Measurements from ENCODE around the gene HECTD3.
"Not testable (repeated sequence)": the region's sequence is repeated elsewhere in the genome, so short reads cannot be mapped to it uniquely, and the experiment has no call there.

HECTD3 gene

DNA sequence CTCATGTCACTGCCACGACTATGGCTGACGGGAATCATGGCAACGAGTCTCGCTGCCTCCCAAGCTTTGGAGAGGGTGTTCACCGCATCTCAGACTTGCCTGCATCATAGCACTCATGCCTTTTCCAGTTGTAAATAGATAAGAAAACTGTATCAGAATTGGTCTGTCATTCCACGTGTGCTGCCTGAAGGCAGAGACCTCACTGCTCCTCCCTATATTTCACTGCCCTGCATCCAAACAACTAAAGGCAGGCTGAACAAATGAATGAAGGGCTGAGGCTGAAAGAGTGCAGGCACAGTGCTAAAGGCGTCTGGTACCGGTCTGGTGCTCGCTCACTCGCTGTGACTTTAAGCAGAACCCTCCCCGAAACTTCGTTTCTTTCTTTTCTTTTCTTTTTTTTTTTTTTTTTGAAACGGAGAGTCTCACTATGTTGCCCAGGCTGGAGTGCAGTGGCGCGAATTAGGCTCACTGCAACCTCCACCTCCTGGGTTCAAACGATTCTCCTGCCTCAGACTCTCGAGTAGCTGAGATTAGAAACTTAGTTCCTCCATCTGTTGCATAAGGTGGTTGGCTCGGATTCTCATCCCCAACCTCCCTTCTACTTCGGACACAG, 25.3 kb downstream of the HECTD3 start:
- no peak for DNase-seq

DNA sequence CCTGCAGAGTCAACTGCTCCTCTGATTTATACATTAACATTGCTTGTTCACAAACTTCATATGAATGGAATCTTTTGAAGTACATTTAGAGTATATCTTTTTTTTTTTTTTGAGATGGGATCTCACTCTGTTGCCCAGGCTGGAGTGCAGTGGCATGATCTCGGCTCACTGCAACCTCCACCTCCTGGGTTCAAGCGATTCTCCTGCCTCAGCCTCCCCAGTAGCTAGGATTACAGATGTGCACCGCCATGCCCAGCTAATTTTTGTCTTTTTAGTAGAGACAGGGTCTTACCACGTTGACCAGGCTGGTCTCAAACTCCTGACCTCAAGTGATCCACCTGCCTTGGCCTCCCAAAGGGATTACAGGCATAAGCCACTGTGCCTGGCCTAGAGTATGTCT, 33.8 kb downstream of the HECTD3 start:
- not testable (repeated sequence) for DNase-seq

DNA sequence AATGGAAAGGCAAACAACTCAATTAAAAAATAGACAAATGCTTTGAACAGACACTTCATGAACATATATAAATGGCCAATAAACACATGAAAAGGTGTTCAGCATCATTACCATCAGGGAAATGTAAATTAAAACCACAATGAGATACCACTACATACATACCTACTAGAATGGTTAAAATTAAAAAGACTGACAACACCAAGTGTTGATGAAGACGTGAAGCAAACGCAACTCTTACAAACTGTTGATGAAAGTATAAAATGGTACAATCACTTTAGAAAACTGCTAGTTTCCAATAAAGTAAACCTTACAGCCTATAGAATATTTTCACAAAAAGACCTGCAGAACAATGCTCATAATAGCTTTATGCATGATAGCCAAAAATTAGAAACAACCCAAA, 34.9 kb downstream of the HECTD3 start:
- DNase-seq = no peak

DNA sequence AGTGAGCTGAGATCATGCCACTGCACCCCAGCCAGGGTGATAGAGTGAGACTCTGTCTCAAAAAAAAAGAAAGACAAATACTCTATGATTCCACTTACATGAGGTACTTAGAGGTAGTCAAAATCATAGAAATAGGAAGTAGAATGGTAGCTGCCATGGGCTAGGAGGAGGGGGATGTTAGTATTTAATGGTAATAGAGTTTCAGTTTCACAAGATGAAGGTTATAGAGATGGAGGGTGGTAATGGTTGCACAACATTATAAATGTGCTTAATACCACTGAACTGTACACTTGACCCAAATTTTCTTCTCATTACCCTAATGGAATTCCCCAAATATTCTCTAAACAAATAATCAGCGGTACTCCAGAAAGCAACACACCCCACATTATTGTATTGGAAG, 37.5 kb downstream of the HECTD3 start:
- no peak for DNase-seq

DNA sequence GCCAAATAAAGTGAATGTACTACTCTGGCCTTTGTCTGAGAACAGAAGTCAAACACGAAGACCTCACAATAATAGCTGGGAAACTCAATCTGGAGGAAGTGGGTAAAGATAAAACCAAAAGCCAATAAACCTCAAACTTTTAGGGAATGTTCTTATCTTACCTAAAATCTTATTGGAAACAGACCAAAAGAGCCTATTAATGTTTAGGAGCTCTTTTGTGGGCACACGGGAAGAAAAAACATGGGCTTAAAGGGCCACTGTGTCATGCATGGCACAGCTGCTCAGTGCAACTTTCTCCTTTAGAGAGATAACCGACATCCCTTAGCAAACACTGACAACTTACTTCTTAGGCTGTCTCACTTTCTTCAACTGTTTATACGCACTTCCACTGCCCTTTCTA, 40.8 kb downstream of the HECTD3 start:
- no peak for DNase-seq

DNA sequence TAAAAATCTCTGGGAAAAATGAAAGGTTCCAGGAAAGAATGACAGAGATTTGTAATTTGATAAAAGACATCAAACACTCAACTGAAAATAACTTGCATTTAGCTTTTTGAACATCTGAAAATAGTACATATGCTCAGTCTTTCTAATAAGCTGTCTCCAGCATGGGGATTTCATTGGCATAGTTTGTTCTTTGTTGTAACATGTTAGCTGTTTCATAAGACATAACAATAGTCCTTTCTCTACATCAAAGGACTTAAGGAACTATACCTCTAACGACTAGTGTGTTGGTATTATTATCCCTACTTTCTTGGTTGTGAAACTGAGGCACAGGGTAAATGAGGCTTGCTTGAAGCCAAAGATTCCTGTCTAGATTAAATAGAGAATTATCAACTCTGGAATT, 46.7 kb downstream of the HECTD3 start:
- no peak for DNase-seq

DNA sequence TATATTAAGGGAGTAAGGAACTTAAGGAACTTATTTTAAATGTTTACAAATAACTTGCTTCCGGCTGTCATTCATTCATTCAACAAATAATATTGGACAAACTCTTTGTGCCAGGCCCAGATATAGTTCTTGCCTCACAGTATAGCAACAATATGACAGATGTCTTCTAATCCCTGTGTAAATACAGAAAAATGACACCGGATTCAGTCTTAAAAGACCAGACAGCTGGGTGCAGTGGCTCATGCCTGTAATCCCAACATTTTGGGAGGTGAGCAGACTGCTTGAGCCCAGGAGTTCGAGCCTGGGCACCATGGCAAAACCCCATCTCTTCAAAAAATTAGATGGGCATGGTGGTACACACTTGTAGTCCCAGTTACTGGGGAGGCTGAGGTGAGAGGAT, 48.4 kb downstream of the HECTD3 start:
- peak; percentile 60 for DNase-seq

DNA sequence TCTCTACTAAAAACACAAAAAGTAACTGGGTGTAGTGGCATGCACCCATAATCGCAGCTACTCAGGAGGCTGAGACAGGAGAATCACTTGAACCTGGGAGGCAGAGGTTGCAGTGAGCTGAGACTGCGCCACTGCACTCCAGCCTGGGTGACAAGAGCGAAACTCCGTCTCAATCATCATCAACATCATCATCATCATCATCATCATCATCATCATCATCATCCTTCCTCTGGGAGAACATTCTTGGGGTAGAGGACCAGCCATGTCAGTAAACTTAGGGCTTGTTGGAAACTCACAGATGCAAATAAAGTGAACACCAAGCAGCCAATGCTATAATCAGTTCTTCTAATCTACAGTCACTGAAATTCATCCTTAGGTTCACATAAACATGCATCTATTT, 49.1 kb downstream of the HECTD3 start:
- DNase-seq = not testable (repeated sequence)

DNA sequence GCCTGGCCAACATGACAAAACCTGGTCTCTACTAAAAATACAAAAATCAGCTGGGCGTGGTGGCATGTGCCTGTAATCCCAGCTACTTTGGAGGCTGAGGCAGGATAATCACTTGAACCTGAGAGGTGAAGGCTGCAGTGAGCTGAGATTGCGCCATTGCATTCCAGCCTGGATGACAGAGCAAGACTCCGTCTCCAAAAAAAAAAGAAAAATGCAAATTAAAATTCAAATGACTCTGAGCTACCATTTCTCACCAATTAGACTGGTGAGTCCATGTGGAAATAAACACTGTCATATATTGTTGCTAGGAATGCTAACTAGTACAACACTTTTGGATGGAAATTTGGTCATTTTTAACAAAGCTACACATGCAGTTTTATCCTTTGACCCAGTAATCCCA, 53.6 kb downstream of the HECTD3 start:
- DNase-seq = not testable (repeated sequence)

DNA sequence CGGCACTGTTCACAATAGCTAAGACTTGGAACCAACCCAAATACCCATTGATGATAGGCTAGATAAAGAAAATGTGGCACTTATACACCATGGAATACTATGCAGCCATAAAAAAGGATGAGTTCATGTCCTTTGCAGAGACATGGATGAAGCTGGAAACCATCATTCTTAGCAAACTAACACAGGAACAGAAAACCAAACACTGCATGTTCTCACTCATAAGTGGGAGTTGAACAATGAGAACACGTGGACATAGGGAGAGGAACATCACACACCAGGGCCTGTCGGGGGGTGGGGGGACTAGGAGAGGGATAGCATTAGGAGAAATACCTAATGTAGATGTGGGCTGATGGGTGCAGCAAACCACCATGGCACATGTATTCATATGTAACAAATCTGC, 55.0 kb downstream of the HECTD3 start:
- not testable (repeated sequence) for DNase-seq

Data from NCI-H510A treated with DMSO at 0.1 percent for 48 hours (cell line).